NT2/D1 (cell line): ENCODE measurements around the gene JPH4.

ENCODE experiments used
- DNase-seq: peaks from one replicate; pipeline ENCODE4 v3.0.0-alpha.2; 2011; ENCODE audit warnings: low read depth, low spot score
- H3K27me3 ChIP-seq: 2 replicates; pipeline ENCODE4 v1.6.0; 2011; ENCODE audit warnings: mild to moderate bottlenecking; ENCODE audit not compliant: insufficient read length, insufficient read depth
- H3K36me3 ChIP-seq: 2 replicates; pipeline ENCODE4 v1.6.1; 2011; ENCODE audit warnings: mild to moderate bottlenecking, low read length, mixed read lengths; ENCODE audit not compliant: insufficient read depth, insufficient read length
- H3K4me1 ChIP-seq: 2 replicates; pipeline ENCODE4 v1.5.1; 2011; ENCODE audit not compliant: insufficient read depth, insufficient read length
- H3K4me3 ChIP-seq: 2 replicates; pipeline ENCODE4 v1.5.1; 2011; ENCODE audit warnings: low read depth; ENCODE audit not compliant: insufficient read length
- H3K9ac ChIP-seq: 2 replicates; pipeline ENCODE4 v1.6.0; 2011; ENCODE audit warnings: low read depth; ENCODE audit not compliant: insufficient read length
- H3K9me3 ChIP-seq: 2 replicates; pipeline ENCODE4 v1.5.1; 2011; ENCODE audit warnings: mild to moderate bottlenecking, low read length; ENCODE audit not compliant: insufficient read depth
- SUZ12 ChIP-seq: IDR thresholded peaks from 2 replicates; pipeline ENCODE4 v1.6.1; 2011; ENCODE audit not compliant: insufficient read length, insufficient read depth; ENCODE audit errors: extremely low read depth
- YY1 ChIP-seq: IDR thresholded peaks from 2 replicates; pipeline ENCODE4 v1.6.1; 2011; ENCODE audit not compliant: insufficient read length, insufficient read depth
- ZNF274 ChIP-seq: IDR thresholded peaks from 2 replicates; pipeline ENCODE4 v1.6.1; 2011; ENCODE audit warnings: mild to moderate bottlenecking, low read depth, low read length

JPH4 gene

DNA sequence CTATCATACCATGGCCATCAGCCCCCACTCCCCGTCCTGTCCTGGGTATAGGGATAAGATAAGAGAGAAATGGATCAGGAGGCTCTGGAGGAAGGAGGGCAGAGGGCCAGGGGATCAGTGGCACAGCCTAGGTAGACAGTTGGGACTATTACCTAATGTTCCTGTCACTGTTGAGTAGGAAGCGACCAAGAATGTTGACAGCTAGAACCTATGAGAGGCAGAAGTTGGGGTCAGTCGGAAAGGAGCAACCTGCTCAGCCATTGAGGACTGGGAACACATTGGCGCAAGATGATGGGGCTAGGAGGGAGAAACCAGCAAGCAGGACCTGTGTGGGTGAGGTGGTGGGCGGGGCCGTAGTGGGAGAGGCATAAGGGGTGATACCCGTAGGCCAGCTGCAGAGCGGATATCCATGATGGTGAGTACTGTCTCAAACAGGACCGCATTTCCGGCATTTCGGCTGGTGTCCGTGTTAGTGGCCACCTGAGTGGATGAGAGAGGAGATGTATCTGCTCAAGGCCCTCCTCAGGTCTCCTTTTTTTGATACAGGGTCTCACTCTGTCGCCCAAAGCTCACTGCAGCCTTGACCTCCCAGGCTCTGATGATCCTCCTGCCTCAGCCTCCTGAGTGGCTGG is 14.3 kb downstream of the JPH4 start:
- H3K4me3 ChIP-seq, result no peak overlapping the region
- no peak overlapping the region for H3K9ac ChIP-seq
- H3K36me3 ChIP-seq, result peaks cover 67% of the 10 kb centered on the region

DNA sequence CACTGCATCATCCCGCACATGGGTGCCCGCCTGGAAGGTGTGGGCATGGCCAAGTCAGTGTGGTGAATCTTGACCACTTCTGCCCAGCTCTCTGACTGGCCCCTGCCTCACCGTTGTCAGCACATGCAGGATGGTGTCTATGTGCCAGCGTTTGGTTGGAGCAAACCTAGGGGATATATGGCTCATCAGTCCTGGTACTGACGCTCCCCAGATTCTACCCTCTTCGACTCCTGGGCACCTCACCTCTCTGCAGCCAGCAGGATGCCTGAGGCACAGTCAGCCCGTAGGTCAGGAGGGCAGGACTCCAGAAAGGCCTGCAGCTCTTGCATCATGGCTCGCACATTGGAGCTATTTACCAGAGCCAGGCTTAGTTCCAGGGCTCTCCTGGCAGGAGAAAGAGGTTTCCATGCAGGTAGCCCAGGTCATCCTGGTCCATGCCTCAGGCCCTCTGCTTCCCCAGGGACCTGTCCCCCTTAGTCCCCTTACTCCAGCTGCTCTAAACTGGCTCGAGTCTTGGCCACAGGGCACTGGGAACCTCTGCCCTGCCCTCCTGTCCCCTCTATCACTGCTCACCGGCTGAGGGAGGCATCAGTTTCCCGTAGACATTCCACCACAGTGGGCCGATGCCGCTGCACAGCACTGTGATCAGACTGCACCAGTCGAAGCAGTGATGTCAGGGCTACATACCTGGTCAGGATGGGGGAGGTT is 15.0 kb downstream of the JPH4 start:
- DNase-seq, result no peak
- Histone ChIP-seq H3K9ac (no peak overlapping the region), H3K27me3 (no peaks in the 10 kb centered on the region), H3K4me1 (peaks cover 12% of the 10 kb centered on the region), H3K36me3 (peaks cover 74% of the 10 kb centered on the region), H3K4me3 (no peak overlapping the region), H3K9me3 (no peaks in the 10 kb centered on the region)
- TF ChIP-seq SUZ12 (no peak), YY1 (no peak), ZNF274 (no peak)

More for the DNA sequence above, 14.3 kb downstream of the JPH4 start:
- Histone ChIP-seq H3K9me3 (no peaks in the 10 kb centered on the region), H3K27me3 (no peaks in the 10 kb centered on the region), H3K4me1 (peaks cover 12% of the 10 kb centered on the region)
- TF ChIP-seq YY1 (no peak), SUZ12 (no peak), ZNF274 (no peak)
- no peak for DNase-seq

DNA sequence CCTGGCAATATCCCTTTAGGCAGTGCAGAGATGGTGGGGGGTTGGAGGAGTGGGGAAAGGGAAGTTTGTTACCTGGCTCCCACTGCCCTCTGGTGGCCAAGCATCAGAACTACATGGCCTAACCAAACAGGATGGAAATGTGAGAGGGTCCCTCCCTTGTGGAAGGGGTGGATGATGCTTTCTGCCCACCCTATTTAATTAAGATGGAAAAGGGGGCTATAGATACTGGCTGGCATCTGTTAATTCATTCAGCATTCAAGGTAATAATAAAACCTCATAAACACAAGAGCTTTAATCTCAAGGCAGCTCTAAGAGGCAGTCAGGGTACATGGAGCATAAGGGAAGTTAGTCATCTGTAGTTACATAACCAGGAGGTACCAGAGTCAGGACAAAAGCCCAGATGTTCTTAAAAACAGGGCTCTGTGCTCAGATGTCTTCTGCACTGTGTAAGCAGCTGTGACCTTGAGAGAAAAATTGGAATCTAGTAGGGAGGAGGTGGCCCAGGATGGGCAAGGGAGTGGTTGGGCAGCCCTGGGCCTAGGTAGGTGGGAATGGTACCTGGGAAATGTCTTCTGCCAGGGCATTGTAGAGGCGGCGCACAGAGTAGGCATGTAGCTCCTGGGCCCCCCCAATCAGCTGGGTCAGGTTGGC is 15.6 kb downstream of the JPH4 start:
- Histone ChIP-seq H3K4me3 (no peak overlapping the region), H3K27me3 (no peaks in the 10 kb centered on the region), H3K9ac (no peak overlapping the region), H3K4me1 (peaks cover 7% of the 10 kb centered on the region), H3K9me3 (no peaks in the 10 kb centered on the region), H3K36me3 (peaks cover 81% of the 10 kb centered on the region)
- no peak for DNase-seq
- TF ChIP-seq YY1 (no peak), ZNF274 (no peak), SUZ12 (no peak)

DNA sequence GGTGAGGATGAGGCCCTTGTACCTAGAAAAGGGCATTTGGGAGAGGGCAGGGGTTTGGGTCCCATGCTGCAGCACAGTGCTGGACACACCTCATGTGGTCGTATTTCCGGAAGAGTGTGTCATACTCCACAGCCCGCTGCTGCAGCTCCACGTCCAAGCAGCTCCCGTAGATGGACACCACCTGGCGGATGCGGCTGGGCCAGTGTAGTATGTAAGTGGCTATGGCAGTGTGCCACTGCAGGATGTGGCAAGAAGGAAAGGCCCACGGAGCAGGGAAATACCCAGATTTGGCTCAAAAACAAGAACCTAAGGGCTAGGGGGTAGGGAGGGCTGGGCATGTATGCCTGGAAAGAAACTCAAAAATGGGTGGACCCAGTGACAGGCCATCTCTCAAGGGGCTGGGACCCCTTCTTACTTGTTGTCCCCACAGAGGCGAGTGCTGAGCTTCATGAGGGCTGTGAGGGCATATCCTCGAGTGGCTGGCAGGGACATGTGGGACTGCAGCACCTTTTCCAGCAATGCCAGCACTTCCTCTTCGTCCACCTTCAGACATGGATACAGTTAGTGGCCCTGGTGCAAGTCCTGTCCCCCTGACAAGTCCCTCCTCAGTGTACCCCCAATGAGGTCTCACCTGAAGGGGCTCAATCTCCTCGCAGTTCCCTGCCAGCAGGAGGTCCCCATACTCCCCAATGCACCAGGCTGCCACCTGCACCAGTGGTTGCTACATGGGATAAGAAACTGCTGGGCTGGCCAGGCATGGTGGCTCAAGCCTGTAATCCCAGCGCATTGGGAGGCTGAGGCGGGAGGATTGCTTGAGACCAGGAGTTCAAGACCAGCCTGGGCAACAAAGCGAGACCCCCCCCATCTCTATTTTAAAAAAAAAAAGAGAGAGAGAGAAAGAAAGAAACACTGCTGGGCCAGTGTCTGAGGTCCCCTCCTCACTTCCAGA is 16.4 kb downstream of the JPH4 start:
- no peaks in the 10 kb centered on the region for H3K27me3 ChIP-seq
- H3K4me1 ChIP-seq, result peaks cover 7% of the 10 kb centered on the region
- H3K36me3 ChIP-seq, result peaks cover 84% of the 10 kb centered on the region
- no peak for DNase-seq
- H3K9ac ChIP-seq, result no peak overlapping the region
- no peak overlapping the region for H3K4me3 ChIP-seq
- no peak for TF ChIP-seq ZNF274
- no peak for TF ChIP-seq YY1
- TF ChIP-seq SUZ12, result no peak
- H3K9me3 ChIP-seq, result no peaks in the 10 kb centered on the region

DNA sequence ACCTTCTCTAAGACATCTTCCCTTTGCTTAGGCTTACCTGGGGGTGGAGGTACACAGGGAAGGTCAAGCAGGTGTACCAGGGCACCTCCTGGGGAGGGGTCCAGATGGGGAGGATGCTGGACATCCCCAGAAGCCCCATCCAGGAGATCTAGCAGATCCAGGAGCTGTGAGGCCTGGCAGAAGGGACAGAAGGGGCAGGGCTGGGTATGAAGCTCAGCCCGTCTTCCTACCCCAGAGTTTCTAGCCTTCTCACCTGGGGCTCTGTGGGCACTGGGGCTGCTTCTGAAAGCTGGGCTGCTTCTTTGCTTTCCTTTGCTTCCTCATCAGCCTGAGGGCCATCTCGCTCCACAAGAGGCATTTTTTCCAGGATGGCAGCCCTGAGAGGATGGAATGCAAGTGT is 17.3 kb downstream of the JPH4 start:
- no peaks in the 10 kb centered on the region for H3K27me3 ChIP-seq
- H3K36me3 ChIP-seq, result peaks cover 84% of the 10 kb centered on the region
- H3K9me3 ChIP-seq, result no peaks in the 10 kb centered on the region
- H3K4me1 ChIP-seq, result peaks cover 8% of the 10 kb centered on the region
- TF ChIP-seq SUZ12 (no peak), YY1 (no peak), ZNF274 (no peak)
- no peak overlapping the region for H3K9ac ChIP-seq
- no peak overlapping the region for H3K4me3 ChIP-seq
- no peak for DNase-seq

DNA sequence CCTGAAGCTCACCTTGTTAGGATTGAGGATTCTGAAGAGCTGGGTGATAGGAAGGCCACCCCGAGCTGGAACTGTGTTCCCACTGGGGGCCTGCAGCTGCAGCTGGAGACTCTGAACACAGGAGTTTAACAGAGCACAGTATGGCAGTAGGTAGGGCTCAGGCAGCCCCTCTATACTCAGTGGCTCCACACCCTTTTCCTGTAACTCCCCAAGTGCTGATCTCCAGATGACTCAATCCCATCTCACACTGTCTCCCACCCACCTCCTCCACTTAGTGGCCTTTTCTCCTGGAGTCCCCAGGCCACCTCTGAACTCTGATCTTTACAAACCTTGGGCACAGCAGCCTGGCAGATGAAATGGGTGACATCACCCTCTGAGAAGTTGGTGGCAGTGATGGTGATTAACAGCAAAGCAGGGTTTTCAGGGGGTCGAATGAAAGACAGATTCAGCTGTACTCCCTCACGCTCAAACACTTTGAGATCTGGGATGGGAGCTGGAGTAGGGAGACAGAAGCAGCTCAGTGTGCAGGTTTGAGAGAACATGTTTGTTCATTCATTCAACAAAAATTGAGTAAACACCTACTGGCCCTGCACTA is 18.6 kb downstream of the JPH4 start:
- TF ChIP-seq ZNF274, result no peak
- TF ChIP-seq SUZ12, result no peak
- TF ChIP-seq YY1, result no peak
- Histone ChIP-seq H3K4me1 (peaks cover 6% of the 10 kb centered on the region), H3K9ac (peak overlapping the region; percentile 43), H3K9me3 (no peaks in the 10 kb centered on the region), H3K4me3 (no peak overlapping the region), H3K36me3 (peaks cover 72% of the 10 kb centered on the region), H3K27me3 (no peaks in the 10 kb centered on the region)
- no peak for DNase-seq
